GM12865 (cell line): ENCODE results near the gene CRABP1.

Experiments used
- DNase-seq: peaks from one replicate; pipeline ENCODE4 v3.0.0; 2010; ENCODE audit warnings: low read depth
- H3K4me3 ChIP-seq: 2 replicates; pipeline ENCODE4 v1.5.1; 2011; ENCODE audit warnings: mild to moderate bottlenecking, low read depth, low read length, control low read depth
- CTCF ChIP-seq: IDR thresholded peaks from 2 replicates; pipeline ENCODE4 v1.5.1; 2011; ENCODE audit warnings: low read length, control low read depth, low read depth, inconsistent platforms; ENCODE audit not compliant: insufficient read depth; ENCODE audit errors: missing control alignments

The CRABP1 gene

GRCh38 chr15:78311292-78311691, 28.9 kb upstream of the CRABP1 start:
- DNase-seq = no peak
- TF ChIP-seq CTCF = no peak
- no peak overlapping the region for H3K4me3 ChIP-seq

DNA sequence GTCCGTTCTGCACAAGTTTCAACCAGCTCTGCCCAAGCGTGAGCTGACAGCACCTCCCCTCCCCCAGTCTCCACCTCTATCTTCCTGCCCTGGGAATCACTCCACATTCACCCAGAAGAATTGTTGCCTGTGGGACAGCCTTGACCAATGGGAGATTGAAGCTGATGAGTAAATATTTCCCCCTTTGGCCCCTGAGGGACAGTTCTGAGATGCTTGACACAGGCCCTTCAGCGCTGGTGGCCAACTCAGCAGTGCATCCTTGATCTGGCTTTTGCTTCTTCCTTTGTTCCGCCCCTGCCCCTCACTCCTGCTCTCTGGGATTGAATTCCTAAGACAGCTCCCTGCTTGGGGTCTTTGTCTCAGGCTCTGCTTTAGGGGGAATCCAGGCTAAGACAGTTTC, 27.6 kb upstream of the CRABP1 start:
- no peak overlapping the region for H3K4me3 ChIP-seq
- DNase-seq = no peak
- TF ChIP-seq CTCF = no peak

- no peak for DNase-seq
- TF ChIP-seq CTCF = no peak
- H3K4me3 ChIP-seq = no peak overlapping the region
Measured at GRCh38 chr15:78312957-78313356, 27.2 kb upstream of the CRABP1 start.

- H3K4me3 ChIP-seq = no peak overlapping the region
- no peak for TF ChIP-seq CTCF
- DNase-seq = no peak
Measured at GRCh38 chr15:78313383-78313782, 26.8 kb upstream of the CRABP1 start.

- DNase-seq = no peak
- TF ChIP-seq CTCF = no peak
- H3K4me3 ChIP-seq = no peak overlapping the region
Measured at GRCh38 chr15:78314181-78314581, 26.0 kb upstream of the CRABP1 start.

- peak; percentile 50 for DNase-seq
- peak; percentile 46 for TF ChIP-seq CTCF
- H3K4me3 ChIP-seq = no peak overlapping the region
Measured at GRCh38 chr15:78315686-78316282, 24.4 kb upstream of the CRABP1 start.
